ENCODE data around the gene ZFPL1.

The ZFPL1 gene

DNA sequence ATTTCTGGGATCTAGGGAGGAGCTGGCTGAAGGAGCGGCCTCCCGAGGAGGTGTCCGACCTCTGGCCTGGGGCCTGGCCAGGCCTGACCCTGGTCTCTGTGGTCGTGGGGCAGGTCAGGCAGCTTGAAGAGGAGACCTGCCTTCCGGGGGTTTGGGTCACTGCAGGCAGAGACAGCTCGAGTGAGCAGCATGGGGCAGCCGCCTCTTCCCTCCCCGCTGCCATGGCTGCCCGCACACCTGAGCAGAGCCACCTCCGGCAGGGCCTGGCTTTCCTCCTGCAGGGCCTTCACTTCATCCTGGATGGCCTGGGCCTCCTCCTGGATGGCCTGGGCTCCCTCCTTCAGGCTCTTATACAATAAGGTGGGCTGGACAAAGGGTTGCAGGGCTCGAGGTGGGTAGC, 17.7 kb upstream of the ZFPL1 start:
- DNase-seq (ENCODE audit: low read depth, low spot score) = no peak
- no peak overlapping the region for H3K4me3 ChIP-seq (ENCODE audit: low read depth, low read length)
- TF ChIP-seq, protein P1, sequence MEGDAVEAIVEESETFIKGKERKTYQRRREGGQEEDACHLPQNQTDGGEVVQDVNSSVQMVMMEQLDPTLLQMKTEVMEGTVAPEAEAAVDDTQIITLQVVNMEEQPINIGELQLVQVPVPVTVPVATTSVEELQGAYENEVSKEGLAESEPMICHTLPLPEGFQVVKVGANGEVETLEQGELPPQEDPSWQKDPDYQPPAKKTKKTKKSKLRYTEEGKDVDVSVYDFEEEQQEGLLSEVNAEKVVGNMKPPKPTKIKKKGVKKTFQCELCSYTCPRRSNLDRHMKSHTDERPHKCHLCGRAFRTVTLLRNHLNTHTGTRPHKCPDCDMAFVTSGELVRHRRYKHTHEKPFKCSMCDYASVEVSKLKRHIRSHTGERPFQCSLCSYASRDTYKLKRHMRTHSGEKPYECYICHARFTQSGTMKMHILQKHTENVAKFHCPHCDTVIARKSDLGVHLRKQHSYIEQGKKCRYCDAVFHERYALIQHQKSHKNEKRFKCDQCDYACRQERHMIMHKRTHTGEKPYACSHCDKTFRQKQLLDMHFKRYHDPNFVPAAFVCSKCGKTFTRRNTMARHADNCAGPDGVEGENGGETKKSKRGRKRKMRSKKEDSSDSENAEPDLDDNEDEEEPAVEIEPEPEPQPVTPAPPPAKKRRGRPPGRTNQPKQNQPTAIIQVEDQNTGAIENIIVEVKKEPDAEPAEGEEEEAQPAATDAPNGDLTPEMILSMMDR (IDR thresholded peaks at IDR 0.05; ENCODE audit: low read depth, low read length) = no peak
- in situ Hi-C loops (cut with HindIII; ENCODE audit: low sequenced_read_pairs) = no loop called here

DNA sequence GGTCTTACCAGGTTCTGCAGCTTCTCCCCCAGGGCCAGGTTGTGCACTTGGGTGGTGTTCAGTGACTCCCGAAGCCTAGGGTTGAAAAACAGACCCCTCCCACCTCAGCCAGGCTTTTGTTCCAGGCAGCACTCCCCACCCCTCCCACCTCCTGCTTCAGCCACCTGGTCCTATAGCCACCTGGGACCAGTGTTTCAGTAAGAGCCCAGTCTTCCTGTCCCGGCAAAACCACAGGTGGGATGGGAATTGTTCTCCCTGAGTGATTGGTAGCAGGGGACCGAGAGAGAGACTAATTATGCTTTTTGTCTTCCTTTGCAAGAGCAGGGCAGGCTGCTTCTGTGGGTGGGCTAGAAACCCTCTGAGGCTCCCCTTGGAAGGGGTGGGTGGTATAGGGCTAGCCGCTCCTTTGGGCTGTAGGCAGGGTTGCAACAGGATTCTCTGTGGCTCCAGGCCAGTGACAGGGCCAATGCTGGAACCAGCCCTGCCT, 17.2 kb upstream of the ZFPL1 start:
- TF ChIP-seq, protein P1 (IDR thresholded peaks at IDR 0.05; ENCODE audit: low read depth, low read length) = no peak

DNA sequence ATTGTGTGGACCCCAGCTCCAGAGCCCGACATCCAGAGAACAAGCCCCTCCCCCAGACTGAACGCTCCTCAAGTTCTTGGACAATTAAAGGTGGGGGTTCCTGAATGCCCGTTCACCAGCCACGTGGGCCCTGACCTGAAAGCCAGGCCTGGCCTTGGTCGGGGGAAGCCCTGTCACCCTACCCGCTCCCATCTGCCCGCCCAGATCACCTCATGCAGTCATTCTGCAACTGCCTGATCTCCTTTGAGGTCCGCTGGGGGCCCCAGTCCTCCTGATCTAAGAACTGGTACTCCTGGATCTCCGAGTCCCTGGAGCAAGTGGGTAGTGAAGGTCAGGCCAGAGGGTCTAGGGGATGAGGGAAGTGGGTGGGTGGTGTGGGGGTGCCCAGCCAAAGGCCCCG, 16.6 kb upstream of the ZFPL1 start:
- TF ChIP-seq, protein P1 (IDR thresholded peaks at IDR 0.05; ENCODE audit: low read depth, low read length) = no peak
- no peak for DNase-seq (ENCODE audit: low read depth, low spot score)

More for the DNA sequence above, 17.2 kb upstream of the ZFPL1 start:
- in situ Hi-C loops (cut with HindIII; ENCODE audit: low sequenced_read_pairs) = no loop called here
- no peak for DNase-seq (ENCODE audit: low read depth, low spot score)
- H3K4me3 ChIP-seq (ENCODE audit: low read depth, low read length) = no peak overlapping the region

DNA sequence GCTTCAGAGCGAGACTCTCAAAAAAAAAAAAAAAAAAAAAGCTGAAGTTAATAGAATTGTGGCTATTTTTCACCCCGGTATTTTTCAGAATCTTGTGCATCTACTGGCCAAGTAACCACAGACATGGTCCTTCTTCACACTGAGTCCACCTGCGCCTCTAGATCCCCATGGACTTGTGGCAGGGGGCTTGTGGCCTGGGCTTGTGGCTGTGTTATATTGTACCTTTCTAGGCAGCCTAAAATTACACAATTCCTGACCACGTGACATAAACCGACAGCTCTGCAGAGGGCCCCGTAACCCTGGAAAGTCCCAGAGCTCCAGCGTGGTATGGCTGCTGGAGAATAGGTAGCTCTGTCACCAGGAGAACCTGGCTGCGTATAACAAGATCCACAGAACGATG, 14.8 kb upstream of the ZFPL1 start:
- no peak for DNase-seq (ENCODE audit: low read depth, low spot score)
- in situ Hi-C loops (cut with HindIII; ENCODE audit: low sequenced_read_pairs) = no loop called here
- H3K4me3 ChIP-seq (ENCODE audit: low read depth, low read length) = no peak overlapping the region
- TF ChIP-seq, protein P1 (IDR thresholded peaks at IDR 0.05; ENCODE audit: low read depth, low read length) = no peak

More for the DNA sequence above, 16.6 kb upstream of the ZFPL1 start:
- in situ Hi-C loops (cut with HindIII; ENCODE audit: low sequenced_read_pairs) = no loop called here
- no peak overlapping the region for H3K4me3 ChIP-seq (ENCODE audit: low read depth, low read length)

DNA sequence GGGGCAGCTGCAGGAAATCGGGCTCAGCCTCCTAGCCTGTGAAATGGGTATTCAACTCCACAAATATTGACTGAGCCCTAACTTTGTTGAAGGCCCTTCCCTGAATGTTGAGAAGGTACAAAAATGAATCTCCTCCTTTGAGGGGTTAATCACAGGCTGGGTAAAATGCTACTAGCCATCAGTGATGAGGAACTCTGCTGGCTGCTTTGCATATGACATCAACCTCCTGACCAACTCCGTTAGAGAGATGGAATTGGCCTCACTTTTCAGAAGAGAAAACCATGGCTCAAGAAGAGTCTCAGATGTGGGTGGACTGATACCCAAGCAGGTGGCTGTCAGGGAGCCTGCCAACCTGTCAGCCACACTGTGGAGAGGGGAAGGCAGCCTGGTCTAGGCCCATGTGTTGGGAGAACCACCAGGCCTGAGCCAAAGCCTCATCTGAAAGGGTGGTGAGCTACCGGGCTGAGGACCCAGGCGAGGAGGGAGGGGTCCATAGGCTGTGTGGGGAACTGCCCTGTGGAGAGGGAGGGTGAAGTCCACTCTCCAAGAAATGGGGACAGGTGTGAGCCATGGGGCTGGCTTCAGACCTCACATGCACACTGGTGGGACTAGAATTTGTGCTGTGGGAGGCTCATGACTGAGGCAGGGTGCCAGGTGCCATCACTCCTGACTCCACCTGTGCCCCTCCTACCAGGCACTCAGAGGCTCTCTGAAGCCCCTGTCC, 12.0 kb upstream of the ZFPL1 start:
- H3K4me3 ChIP-seq (ENCODE audit: low read depth, low read length) = no peak overlapping the region
- in situ Hi-C loops (cut with HindIII; ENCODE audit: low sequenced_read_pairs) = no loop called here
- no peak for DNase-seq (ENCODE audit: low read depth, low spot score)
- TF ChIP-seq, protein P1 (IDR thresholded peaks at IDR 0.05; ENCODE audit: low read depth, low read length) = no peak

DNA sequence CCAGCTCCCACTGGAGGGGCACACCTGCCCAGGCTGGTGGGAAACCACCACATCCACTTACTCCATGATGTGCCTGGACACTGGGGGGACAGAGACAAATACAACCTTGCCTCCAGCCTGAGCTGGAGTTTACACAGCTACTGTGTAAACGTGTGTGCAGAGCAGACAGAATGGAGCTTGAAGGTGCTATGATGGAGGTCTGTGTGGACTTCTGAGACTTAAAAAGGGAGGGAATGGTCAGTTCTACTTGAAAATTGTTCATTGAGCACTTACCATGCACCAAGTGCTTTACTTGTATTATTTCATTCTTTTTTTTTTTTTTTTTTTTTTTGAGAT, 11.4 kb upstream of the ZFPL1 start:
- in situ Hi-C loops (cut with HindIII; ENCODE audit: low sequenced_read_pairs) = no loop called here

More for the DNA sequence above, 11.4 kb upstream of the ZFPL1 start:
- DNase-seq (ENCODE audit: low read depth, low spot score) = no peak
- TF ChIP-seq, protein P1 (IDR thresholded peaks at IDR 0.05; ENCODE audit: low read depth, low read length) = no peak
- H3K4me3 ChIP-seq (ENCODE audit: low read depth, low read length) = no peak overlapping the region
